AG09319 (cell line): Measurements from ENCODE around the gene PATZ1.

Experiments used
- DNase-seq: peaks from one replicate; pipeline ENCODE4 v3.0.0-alpha.2; 2010; ENCODE audit warnings: low read depth; ENCODE audit errors: extremely low read depth
- CTCF ChIP-seq: IDR thresholded peaks from 2 replicates; pipeline ENCODE4 v1.5.1; 2011; ENCODE audit warnings: low read depth, mild to moderate bottlenecking, inconsistent platforms, low read length, moderate library complexity

Gene PATZ1

GRCh38 chr22:31341386-31342088 is 4.6 kb downstream of the PATZ1 start:
- no peak for TF ChIP-seq CTCF
- DNase-seq = no peak

DNA sequence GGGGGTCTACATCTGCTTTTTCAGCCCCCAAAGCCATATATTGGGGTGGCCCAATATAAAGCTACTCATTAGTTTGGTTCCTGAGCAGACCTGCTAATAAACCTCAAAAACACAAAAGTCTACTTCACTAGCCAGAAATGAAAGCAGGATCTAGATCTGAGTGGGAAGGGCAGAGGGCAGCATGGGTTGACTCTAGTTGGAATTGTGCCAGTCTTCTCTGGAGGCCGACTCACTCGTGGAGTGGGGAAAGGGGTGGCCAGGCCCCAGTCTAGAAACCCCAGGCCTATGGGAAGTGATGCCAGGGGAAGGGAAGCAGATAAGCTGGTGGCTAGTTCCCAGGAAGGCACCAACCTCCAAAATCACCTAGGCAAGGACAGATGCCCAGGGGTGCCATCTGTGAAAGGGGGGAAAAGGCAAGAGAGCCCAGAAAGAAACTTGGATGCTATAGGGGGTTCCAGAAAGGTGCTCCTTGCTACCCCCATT is 5.3 kb downstream of the PATZ1 start:
- TF ChIP-seq CTCF = no peak
- no peak for DNase-seq

DNA sequence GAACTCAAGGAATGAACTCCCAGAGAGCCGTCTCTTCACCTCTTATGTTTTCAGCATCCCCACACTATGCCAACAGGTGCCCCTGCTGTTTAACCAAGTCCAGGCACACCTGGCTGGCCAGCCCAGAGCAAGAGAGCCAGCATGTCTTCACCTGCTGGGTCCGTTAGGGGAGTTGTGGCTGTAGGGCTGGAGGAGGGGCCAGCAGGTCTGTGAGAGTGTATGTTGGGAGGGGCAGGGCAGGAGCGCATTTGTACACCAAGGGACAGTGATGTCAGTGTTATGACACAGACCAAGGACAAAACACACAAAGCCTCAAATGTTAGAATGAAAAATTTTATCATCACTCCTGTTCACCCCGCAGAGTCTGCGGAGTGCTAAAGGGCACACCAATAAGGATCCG is 5.8 kb downstream of the PATZ1 start:
- no peak for TF ChIP-seq CTCF
- no peak for DNase-seq

DNA sequence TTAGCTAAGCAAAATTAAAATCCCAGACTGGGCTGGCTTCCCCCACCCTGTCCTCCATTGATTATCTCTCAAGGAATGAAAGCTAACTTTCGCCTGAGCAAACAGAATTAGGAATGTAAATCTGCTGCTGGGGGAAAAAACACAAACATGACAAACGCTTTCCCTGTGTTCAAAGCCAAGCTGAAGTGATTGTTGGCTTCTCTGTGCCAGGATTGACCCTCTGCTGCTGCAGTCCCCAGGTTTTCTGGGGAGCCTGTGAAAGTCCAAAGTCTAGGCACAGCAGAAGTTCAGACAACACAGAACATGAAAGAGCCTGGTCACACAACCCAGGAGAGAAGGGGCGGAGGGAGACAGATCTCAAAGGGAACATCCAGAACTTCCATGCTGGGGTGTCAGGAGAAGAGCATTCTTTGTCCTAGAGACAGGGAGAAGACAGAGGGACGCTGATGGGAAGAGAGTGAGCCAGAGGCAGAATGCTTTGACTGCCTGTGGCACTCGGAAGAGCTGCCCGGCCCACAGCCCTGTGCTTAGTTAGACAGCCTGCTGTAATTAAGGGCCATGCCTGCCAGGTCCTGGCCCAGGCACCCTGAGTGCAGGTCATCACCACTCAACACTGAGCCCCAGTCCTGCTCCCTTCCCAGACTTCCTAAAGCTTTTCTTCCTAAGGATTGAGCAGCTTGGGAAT is 6.9 kb downstream of the PATZ1 start:
- DNase-seq = no peak
- TF ChIP-seq CTCF = no peak

DNA sequence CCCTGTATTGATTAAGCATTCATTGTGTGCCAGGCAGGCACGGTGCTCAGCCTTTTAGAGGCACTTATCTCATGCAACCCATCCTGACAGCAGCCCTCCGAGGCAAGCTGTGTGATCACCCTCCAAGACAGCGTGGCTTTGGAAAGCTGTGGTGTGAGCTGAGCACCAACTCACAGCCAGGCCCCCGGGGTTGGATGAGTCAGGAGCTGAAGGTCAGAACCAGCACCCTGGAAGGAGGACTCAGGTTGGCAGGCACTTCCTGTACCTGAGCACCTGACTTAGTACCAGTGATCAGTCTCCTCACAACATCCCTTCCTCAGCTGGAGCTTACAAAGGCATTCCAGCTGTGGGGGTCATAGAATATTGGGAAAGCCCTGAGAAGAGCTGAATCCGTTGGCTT is 9.0 kb downstream of the PATZ1 start:
- DNase-seq = no peak
- no peak for TF ChIP-seq CTCF

DNA sequence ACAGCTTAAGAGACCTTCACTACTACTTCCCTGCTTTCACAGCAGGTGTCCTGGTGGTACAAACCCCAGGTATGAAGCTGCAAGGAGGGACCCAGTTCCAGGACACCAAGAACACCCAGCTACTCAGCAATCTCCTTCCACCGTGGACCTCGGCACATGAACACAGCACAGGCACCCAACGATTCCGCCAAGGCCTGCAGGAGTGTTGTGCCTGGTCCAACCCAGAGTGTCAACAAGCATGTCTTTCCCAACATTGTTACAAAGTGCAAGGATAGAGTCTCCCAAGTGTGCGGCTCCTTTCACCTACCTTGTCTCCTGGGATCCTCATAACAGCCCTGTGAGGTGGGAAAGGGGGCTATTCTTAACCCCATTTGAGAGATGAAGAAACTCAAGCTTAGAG is 11.8 kb downstream of the PATZ1 start:
- no peak for TF ChIP-seq CTCF
- no peak for DNase-seq

DNA sequence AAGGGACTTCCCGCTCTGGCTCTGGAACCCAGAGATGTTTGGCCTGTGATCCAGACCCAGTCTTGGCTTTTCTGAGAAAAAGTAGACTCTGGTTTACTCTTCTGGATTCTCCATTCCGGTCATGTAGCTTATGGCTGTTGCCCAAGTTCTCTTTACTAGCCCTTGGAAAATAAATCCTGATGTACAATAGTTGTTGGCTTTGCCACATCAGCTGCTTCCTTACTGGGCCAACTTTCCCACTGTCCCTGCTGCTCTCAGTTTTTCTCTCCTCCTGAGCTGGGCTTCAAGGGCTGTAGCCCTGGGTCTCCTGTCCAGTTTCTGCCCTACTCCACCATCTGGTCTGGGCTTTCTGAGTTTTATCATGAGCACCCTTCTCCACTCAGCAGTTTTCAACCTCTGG is 12.5 kb downstream of the PATZ1 start:
- TF ChIP-seq CTCF = no peak
- no peak for DNase-seq
